ENCODE data around the gene LRFN5.
"Not testable (repeated sequence)": the region's sequence is repeated elsewhere in the genome, so short reads cannot be mapped to it uniquely, and the experiment has no call there.

Gene LRFN5

GRCh38 chr14:41875116-41875515, 268.4 kb downstream of the LRFN5 start:
- H3K27ac ChIP-seq (ENCODE audit: low read depth, low read length): no peak overlapping the region
- no peaks in the 10 kb centered on the region for H3K27me3 ChIP-seq (ENCODE audit: control insufficient read depth, insufficient read depth, low read length)
- H3K4me1 ChIP-seq (ENCODE audit: control insufficient read depth, insufficient read depth, low read length): peaks cover 3% of the 10 kb centered on the region
- no peak overlapping the region for H3K4me3 ChIP-seq (ENCODE audit: low read length)
- no peak overlapping the region for H3K9ac ChIP-seq (ENCODE audit: low read length)
- H3K36me3 ChIP-seq (ENCODE audit: control insufficient read depth, insufficient read depth, low read length): no peaks in the 10 kb centered on the region

- Histone ChIP-seq H3K27ac (ENCODE audit: low read depth, low read length) (no peak overlapping the region), H3K9ac (ENCODE audit: low read length) (no peak overlapping the region), H3K4me1 (ENCODE audit: control insufficient read depth, insufficient read depth, low read length) (peaks cover 3% of the 10 kb centered on the region)
Measured at GRCh38 chr14:41878321-41878720, 271.6 kb downstream of the LRFN5 start.

GRCh38 chr14:41891624-41892023, 284.9 kb downstream of the LRFN5 start:
- Histone ChIP-seq H3K27ac (ENCODE audit: low read depth, low read length) (no peak overlapping the region), H3K4me3 (ENCODE audit: low read length) (no peak overlapping the region), H3K4me1 (ENCODE audit: control insufficient read depth, insufficient read depth, low read length) (no peaks in the 10 kb centered on the region), H3K27me3 (ENCODE audit: control insufficient read depth, insufficient read depth, low read length) (no peaks in the 10 kb centered on the region), H3K36me3 (ENCODE audit: control insufficient read depth, insufficient read depth, low read length) (no peaks in the 10 kb centered on the region), H3K9ac (ENCODE audit: low read length) (no peak overlapping the region)

More at GRCh38 chr14:41878321-41878720, 271.6 kb downstream of the LRFN5 start:
- H3K27me3 ChIP-seq (ENCODE audit: control insufficient read depth, insufficient read depth, low read length): no peaks in the 10 kb centered on the region
- H3K36me3 ChIP-seq (ENCODE audit: control insufficient read depth, insufficient read depth, low read length): no peaks in the 10 kb centered on the region
- no peak overlapping the region for H3K4me3 ChIP-seq (ENCODE audit: low read length)

- Histone ChIP-seq H3K4me3 (ENCODE audit: low read length) (no peak overlapping the region), H3K27ac (ENCODE audit: low read depth, low read length) (no peak overlapping the region)
Measured at GRCh38 chr14:41899416-41899815, 292.7 kb downstream of the LRFN5 start.

GRCh38 chr14:41900644-41901043, 294.0 kb downstream of the LRFN5 start:
- no peaks in the 10 kb centered on the region for H3K4me1 ChIP-seq (ENCODE audit: control insufficient read depth, insufficient read depth, low read length)
- H3K27ac ChIP-seq (ENCODE audit: low read depth, low read length): no peak overlapping the region
- no peak overlapping the region for H3K4me3 ChIP-seq (ENCODE audit: low read length)
- H3K9ac ChIP-seq (ENCODE audit: low read length): no peak overlapping the region
- H3K27me3 ChIP-seq (ENCODE audit: control insufficient read depth, insufficient read depth, low read length): no peaks in the 10 kb centered on the region
- no peaks in the 10 kb centered on the region for H3K36me3 ChIP-seq (ENCODE audit: control insufficient read depth, insufficient read depth, low read length)

More at GRCh38 chr14:41899416-41899815, 292.7 kb downstream of the LRFN5 start:
- H3K9ac ChIP-seq (ENCODE audit: low read length): no peak overlapping the region
- no peaks in the 10 kb centered on the region for H3K27me3 ChIP-seq (ENCODE audit: control insufficient read depth, insufficient read depth, low read length)
- H3K4me1 ChIP-seq (ENCODE audit: control insufficient read depth, insufficient read depth, low read length): no peaks in the 10 kb centered on the region
- no peaks in the 10 kb centered on the region for H3K36me3 ChIP-seq (ENCODE audit: control insufficient read depth, insufficient read depth, low read length)

GRCh38 chr14:41901089-41901488, 294.4 kb downstream of the LRFN5 start:
- Histone ChIP-seq H3K4me3 (ENCODE audit: low read length) (no peak overlapping the region), H3K4me1 (ENCODE audit: control insufficient read depth, insufficient read depth, low read length) (no peaks in the 10 kb centered on the region), H3K27ac (ENCODE audit: low read depth, low read length) (no peak overlapping the region), H3K9ac (ENCODE audit: low read length) (no peak overlapping the region), H3K36me3 (ENCODE audit: control insufficient read depth, insufficient read depth, low read length) (no peaks in the 10 kb centered on the region), H3K27me3 (ENCODE audit: control insufficient read depth, insufficient read depth, low read length) (no peaks in the 10 kb centered on the region)

- H3K4me3 ChIP-seq (ENCODE audit: low read length): no peak overlapping the region
- H3K27ac ChIP-seq (ENCODE audit: low read depth, low read length): no peak overlapping the region
- no peaks in the 10 kb centered on the region for H3K27me3 ChIP-seq (ENCODE audit: control insufficient read depth, insufficient read depth, low read length)
- H3K9ac ChIP-seq (ENCODE audit: low read length): no peak overlapping the region
- H3K4me1 ChIP-seq (ENCODE audit: control insufficient read depth, insufficient read depth, low read length): no peaks in the 10 kb centered on the region
- H3K36me3 ChIP-seq (ENCODE audit: control insufficient read depth, insufficient read depth, low read length): no peaks in the 10 kb centered on the region
Measured at GRCh38 chr14:41905394-41905964, 298.8 kb downstream of the LRFN5 start.

GRCh38 chr14:41911155-41911554, 304.5 kb downstream of the LRFN5 start:
- H3K9ac ChIP-seq (ENCODE audit: low read length); H3K27me3 ChIP-seq (ENCODE audit: control insufficient read depth, insufficient read depth, low read length); H3K4me1 ChIP-seq (ENCODE audit: control insufficient read depth, insufficient read depth, low read length); H3K27ac ChIP-seq (ENCODE audit: low read depth, low read length); H3K4me3 ChIP-seq (ENCODE audit: low read length); H3K36me3 ChIP-seq (ENCODE audit: control insufficient read depth, insufficient read depth, low read length): not testable (repeated sequence)

- H3K27ac ChIP-seq (ENCODE audit: low read depth, low read length): no peak overlapping the region
- H3K27me3 ChIP-seq (ENCODE audit: control insufficient read depth, insufficient read depth, low read length): no peaks in the 10 kb centered on the region
- no peaks in the 10 kb centered on the region for H3K36me3 ChIP-seq (ENCODE audit: control insufficient read depth, insufficient read depth, low read length)
- H3K4me1 ChIP-seq (ENCODE audit: control insufficient read depth, insufficient read depth, low read length): no peaks in the 10 kb centered on the region
- H3K9ac ChIP-seq (ENCODE audit: low read length): no peak overlapping the region
- H3K4me3 ChIP-seq (ENCODE audit: low read length): no peak overlapping the region
Measured at GRCh38 chr14:41913398-41913797, 306.7 kb downstream of the LRFN5 start.

GRCh38 chr14:41915732-41916131, 309.1 kb downstream of the LRFN5 start:
- H3K36me3 ChIP-seq (ENCODE audit: control insufficient read depth, insufficient read depth, low read length): no peaks in the 10 kb centered on the region
- H3K4me3 ChIP-seq (ENCODE audit: low read length): no peak overlapping the region
- H3K9ac ChIP-seq (ENCODE audit: low read length): no peak overlapping the region
- H3K4me1 ChIP-seq (ENCODE audit: control insufficient read depth, insufficient read depth, low read length): no peaks in the 10 kb centered on the region
- H3K27me3 ChIP-seq (ENCODE audit: control insufficient read depth, insufficient read depth, low read length): no peaks in the 10 kb centered on the region
- no peak overlapping the region for H3K27ac ChIP-seq (ENCODE audit: low read depth, low read length)

- no peak overlapping the region for H3K4me3 ChIP-seq (ENCODE audit: low read length)
- no peaks in the 10 kb centered on the region for H3K27me3 ChIP-seq (ENCODE audit: control insufficient read depth, insufficient read depth, low read length)
- H3K4me1 ChIP-seq (ENCODE audit: control insufficient read depth, insufficient read depth, low read length): no peaks in the 10 kb centered on the region
- H3K27ac ChIP-seq (ENCODE audit: low read depth, low read length): no peak overlapping the region
- H3K9ac ChIP-seq (ENCODE audit: low read length): no peak overlapping the region
- no peaks in the 10 kb centered on the region for H3K36me3 ChIP-seq (ENCODE audit: control insufficient read depth, insufficient read depth, low read length)
Measured at GRCh38 chr14:41916313-41916712, 309.6 kb downstream of the LRFN5 start.

- H3K4me3 ChIP-seq (ENCODE audit: low read length): no peak overlapping the region
- no peak overlapping the region for H3K27ac ChIP-seq (ENCODE audit: low read depth, low read length)
- H3K9ac ChIP-seq (ENCODE audit: low read length): no peak overlapping the region
- H3K27me3 ChIP-seq (ENCODE audit: control insufficient read depth, insufficient read depth, low read length): no peaks in the 10 kb centered on the region
- H3K36me3 ChIP-seq (ENCODE audit: control insufficient read depth, insufficient read depth, low read length): no peaks in the 10 kb centered on the region
- no peaks in the 10 kb centered on the region for H3K4me1 ChIP-seq (ENCODE audit: control insufficient read depth, insufficient read depth, low read length)
Measured at GRCh38 chr14:41925409-41925808, 318.7 kb downstream of the LRFN5 start.

GRCh38 chr14:41950428-41951151, 343.9 kb downstream of the LRFN5 start:
- H3K4me3 ChIP-seq (ENCODE audit: low read length): no peak overlapping the region
- no peak overlapping the region for H3K9ac ChIP-seq (ENCODE audit: low read length)
- H3K4me1 ChIP-seq (ENCODE audit: control insufficient read depth, insufficient read depth, low read length): no peaks in the 10 kb centered on the region
- H3K36me3 ChIP-seq (ENCODE audit: control insufficient read depth, insufficient read depth, low read length): no peaks in the 10 kb centered on the region
- no peaks in the 10 kb centered on the region for H3K27me3 ChIP-seq (ENCODE audit: control insufficient read depth, insufficient read depth, low read length)
- no peak overlapping the region for H3K27ac ChIP-seq (ENCODE audit: low read depth, low read length)

Measured in rectal smooth muscle tissue (tissue), 1 donor.